OCI-LY1 (cell line): ENCODE results near the gene SPAG17.
A peak's percentile ranks its signal among the peaks of the same experiment; 100 is the strongest.
"Not testable (repeated sequence)": the region's sequence is repeated elsewhere in the genome, so short reads cannot be mapped to it uniquely, and the experiment has no call there.

Source experiments
- H2AFZ ChIP-seq: fragments of 200-600 bp; sonication (generic), shearing (Covaris generic); 2 replicates; pipeline ENCODE4 v1.6.0; 2014; ENCODE audit warnings: antibody characterized with exemption, mild to moderate bottlenecking, low read length
- H3F3A ChIP-seq: fragments of 200-600 bp; sonication (generic), shearing (Covaris generic); 2 replicates; pipeline ENCODE4 v1.6.0; 2014; ENCODE audit warnings: mild to moderate bottlenecking, antibody characterized with exemption, low read length, moderate library complexity; ENCODE audit not compliant: insufficient read depth
- H3K27ac ChIP-seq: fragments of 200-600 bp; sonication (generic); 2 replicates; pipeline ENCODE4 v1.5.1; 2014; ENCODE audit warnings: low read length, mixed run types, mild to moderate bottlenecking, low read depth; ENCODE audit not compliant: poor library complexity, severe bottlenecking
- H3K27me3 ChIP-seq: fragments of 200-600 bp; sonication (generic); 2 replicates; pipeline ENCODE4 v1.6.0; 2014; ENCODE audit warnings: antibody characterized with exemption, mild to moderate bottlenecking, low read length, moderate library complexity; ENCODE audit not compliant: insufficient read depth
- H3K36me3 ChIP-seq: fragments of 200-600 bp; sonication (generic); 2 replicates; pipeline ENCODE4 v1.6.1; 2014; ENCODE audit warnings: mild to moderate bottlenecking, antibody characterized with exemption, low read length, moderate library complexity, mixed read lengths; ENCODE audit not compliant: insufficient read depth
- H3K4me1 ChIP-seq: fragments of 200-600 bp; sonication (generic); 2 replicates; pipeline ENCODE4 v1.5.1; 2014; ENCODE audit warnings: mild to moderate bottlenecking, low read length, moderate library complexity; ENCODE audit not compliant: insufficient read depth, severe bottlenecking
- H3K4me2 ChIP-seq: fragments of 200-600 bp; sonication (generic), shearing (Covaris generic); 2 replicates; pipeline ENCODE4 v1.6.1; 2014; ENCODE audit warnings: low read length
- H3K4me3 ChIP-seq: fragments of 200-600 bp; sonication (generic); 2 replicates; pipeline ENCODE4 v1.5.1; 2014; ENCODE audit warnings: low read length, low read depth, mild to moderate bottlenecking, mixed read lengths; ENCODE audit not compliant: poor library complexity, severe bottlenecking
- H3K79me2 ChIP-seq: fragments of 200-600 bp; shearing (Covaris generic); 2 replicates; pipeline ENCODE4 v1.6.1; 2016; ENCODE audit warnings: mixed run types, low read length, mixed read lengths; ENCODE audit not compliant: insufficient read depth
- H3K9ac ChIP-seq: fragments of 200-600 bp; sonication (generic), shearing (Covaris generic); 2 replicates; pipeline ENCODE4 v1.6.1; 2014; ENCODE audit warnings: mild to moderate bottlenecking, low read length, mixed read lengths
- H3K9me2 ChIP-seq: fragments of 200-600 bp; sonication (generic), shearing (Covaris generic); 2 replicates; pipeline ENCODE4 v1.6.1; 2014; ENCODE audit warnings: low read depth, mild to moderate bottlenecking, low read length, mixed read lengths
- H3K9me3 ChIP-seq: fragments of 200-600 bp; shearing (Covaris generic); 2 replicates; pipeline ENCODE4 v1.6.1; 2014; ENCODE audit warnings: low read length, mixed read lengths
- H4K20me1 ChIP-seq: fragments of 200-600 bp; sonication (generic), shearing (Covaris generic); 2 replicates; pipeline ENCODE4 v1.6.0; 2016; ENCODE audit warnings: mild to moderate bottlenecking, low read length; ENCODE audit not compliant: insufficient read depth
- CTCF ChIP-seq: fragments of 200-600 bp; sonication (generic), shearing (Covaris generic); IDR thresholded peaks from 2 replicates; pipeline ENCODE4 v1.5.1; 2017; ENCODE audit warnings: mild to moderate bottlenecking, antibody characterized with exemption, low read length, moderate library complexity, mixed read lengths
- EZH2 ChIP-seq: fragments of 200-600 bp; sonication (generic), shearing (Covaris generic); IDR thresholded peaks from 2 replicates; pipeline ENCODE4 v1.8.0; 2017; ENCODE audit warnings: borderline replicate concordance, mixed run types, mild to moderate bottlenecking, antibody characterized with exemption, low read length, moderate library complexity, mixed read lengths

Gene SPAG17

GRCh38 chr1:117925981-117926380 lies 259.0 kb downstream of the SPAG17 start:
- Histone ChIP-seq H3K4me2 (peak overlapping the region; percentile 37; the same call in 1 of the 2 replicates), H3K36me3 (no peaks in the 10 kb centered on the region), H3K4me3 (peak overlapping the region; percentile 15), H4K20me1 (no peaks in the 10 kb centered on the region), H3K9me3 (no peaks in the 10 kb centered on the region), H3K27me3 (no peaks in the 10 kb centered on the region), H3K9ac (no peak overlapping the region; the same call in 1 of the 2 replicates), H3F3A (no peaks in the 10 kb centered on the region), H2AFZ (no peak overlapping the region), H3K79me2 (peaks cover 31% of the 10 kb centered on the region), H3K9me2 (no peaks in the 10 kb centered on the region), H3K4me1 (peaks cover 35% of the 10 kb centered on the region), H3K27ac (no peak overlapping the region)
- TF ChIP-seq EZH2 (no peak), CTCF (no peak)

GRCh38 chr1:117922717-117923116 lies 262.3 kb downstream of the SPAG17 start:
- H3F3A ChIP-seq, H3K9me2 ChIP-seq, H3K27ac ChIP-seq, H2AFZ ChIP-seq, H3K9me3 ChIP-seq, H3K4me2 ChIP-seq, H3K4me3 ChIP-seq, H3K27me3 ChIP-seq, H4K20me1 ChIP-seq, H3K9ac ChIP-seq: not testable (repeated sequence)
- Histone ChIP-seq H3K36me3 (peaks cover 26% of the 10 kb centered on the region), H3K4me1 (peaks cover 18% of the 10 kb centered on the region), H3K79me2 (peaks cover 13% of the 10 kb centered on the region; the same call in 1 of the 2 replicates)

- no peak overlapping the region for H3K4me2 ChIP-seq
- H3K9ac ChIP-seq: no peak overlapping the region
- H4K20me1 ChIP-seq: no peaks in the 10 kb centered on the region
- TF ChIP-seq CTCF: no peak
- TF ChIP-seq EZH2: no peak
- no peak overlapping the region for H2AFZ ChIP-seq
- H3K9me2 ChIP-seq: no peaks in the 10 kb centered on the region
- peaks cover 7% of the 10 kb centered on the region; the same call in 1 of the 2 replicates for H3K79me2 ChIP-seq
- H3K36me3 ChIP-seq: peaks cover 33% of the 10 kb centered on the region
- no peaks in the 10 kb centered on the region for H3K9me3 ChIP-seq
- no peak overlapping the region for H3K4me3 ChIP-seq
- no peaks in the 10 kb centered on the region for H3F3A ChIP-seq
- H3K4me1 ChIP-seq: peaks cover 13% of the 10 kb centered on the region
- H3K27me3 ChIP-seq: no peaks in the 10 kb centered on the region
- no peak overlapping the region for H3K27ac ChIP-seq
Measured at GRCh38 chr1:117921991-117922390, 263.0 kb downstream of the SPAG17 start.

- Histone ChIP-seq H3K4me1 (no peaks in the 10 kb centered on the region), H3K79me2 (peaks cover 3% of the 10 kb centered on the region; the same call in 1 of the 2 replicates), H3K4me2 (no peak overlapping the region), H3K9me2 (no peaks in the 10 kb centered on the region), H4K20me1 (no peaks in the 10 kb centered on the region), H3F3A (no peaks in the 10 kb centered on the region), H3K9me3 (no peaks in the 10 kb centered on the region), H3K36me3 (peaks cover 58% of the 10 kb centered on the region), H3K4me3 (no peak overlapping the region), H3K9ac (no peak overlapping the region), H2AFZ (no peak overlapping the region), H3K27ac (no peak overlapping the region), H3K27me3 (no peaks in the 10 kb centered on the region)
- TF ChIP-seq EZH2 (no peak), CTCF (no peak)
Measured at GRCh38 chr1:117919376-117919775, 265.7 kb downstream of the SPAG17 start.
